Peyer's patch (tissue), 4 donors: ENCODE measurements around the gene NENF.

Source experiments
- POLR2A ChIP-seq, 2 donors: fragments of 450-650 bp; IDR thresholded peaks; one replicate each; pipeline ENCODE4 v1.5.1; 2017; ENCODE audit warnings: antibody characterized with exemption in 2 of 2, mild to moderate bottlenecking in 2 of 2, moderate library complexity in 2 of 2
- TF ChIP-seq, protein P1 (sequence below), 6 experiments: fragments of 450-650 bp in 4 of 6; fragments of 200-600 bp in 2 of 6; sonication (generic) in 1 of 6; IDR thresholded peaks; one replicate each; pipeline ENCODE4 v1.5.1; 2017 to 2019; ENCODE audit warnings: antibody characterized with exemption in 6 of 6, mild to moderate bottlenecking in 3 of 6, moderate library complexity in 1 of 6

DNA sequence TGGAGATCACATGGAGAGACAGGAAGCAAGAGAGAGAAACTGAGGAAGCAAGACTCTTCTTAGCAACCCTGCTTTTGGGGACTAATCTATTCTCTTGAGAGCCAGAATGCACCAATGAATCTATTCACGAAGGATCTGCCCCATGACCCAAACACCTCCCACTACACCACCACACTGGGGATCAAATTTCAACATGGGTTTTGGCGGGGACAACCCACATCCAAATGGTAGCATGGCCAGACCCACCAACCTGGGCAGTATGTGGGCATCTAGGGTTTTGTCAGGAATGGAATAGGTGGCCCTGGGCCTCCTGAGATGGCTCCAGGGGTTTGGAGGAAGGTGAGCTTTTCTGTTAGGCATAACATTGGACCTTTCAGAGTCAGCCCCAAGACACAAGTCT is 33.7 kb downstream of the NENF start:
- TF ChIP-seq, protein P1, sequence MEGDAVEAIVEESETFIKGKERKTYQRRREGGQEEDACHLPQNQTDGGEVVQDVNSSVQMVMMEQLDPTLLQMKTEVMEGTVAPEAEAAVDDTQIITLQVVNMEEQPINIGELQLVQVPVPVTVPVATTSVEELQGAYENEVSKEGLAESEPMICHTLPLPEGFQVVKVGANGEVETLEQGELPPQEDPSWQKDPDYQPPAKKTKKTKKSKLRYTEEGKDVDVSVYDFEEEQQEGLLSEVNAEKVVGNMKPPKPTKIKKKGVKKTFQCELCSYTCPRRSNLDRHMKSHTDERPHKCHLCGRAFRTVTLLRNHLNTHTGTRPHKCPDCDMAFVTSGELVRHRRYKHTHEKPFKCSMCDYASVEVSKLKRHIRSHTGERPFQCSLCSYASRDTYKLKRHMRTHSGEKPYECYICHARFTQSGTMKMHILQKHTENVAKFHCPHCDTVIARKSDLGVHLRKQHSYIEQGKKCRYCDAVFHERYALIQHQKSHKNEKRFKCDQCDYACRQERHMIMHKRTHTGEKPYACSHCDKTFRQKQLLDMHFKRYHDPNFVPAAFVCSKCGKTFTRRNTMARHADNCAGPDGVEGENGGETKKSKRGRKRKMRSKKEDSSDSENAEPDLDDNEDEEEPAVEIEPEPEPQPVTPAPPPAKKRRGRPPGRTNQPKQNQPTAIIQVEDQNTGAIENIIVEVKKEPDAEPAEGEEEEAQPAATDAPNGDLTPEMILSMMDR (IDR thresholded peaks at IDR 0.05), result no peak
- no peak for TF ChIP-seq POLR2A (IDR thresholded peaks at IDR 0.05)
